Measurements from ENCODE around the gene SND1. TPM values are rescaled to one million over a fixed set of nuclear protein-coding genes. Genes with fewer than 3 reads are reported as not detected.
"Not testable (repeated sequence)": the region's sequence is repeated elsewhere in the genome, so short reads cannot be mapped to it uniquely, and the experiment has no call there.

The SND1 gene
- total RNA-seq, 1 experiment from 2014 or later = 111 TPM

GRCh38 chr7:127959770-127960169 lies 307.8 kb downstream of the SND1 start:
- no peak for DNase-seq (ENCODE audit: low spot score)

GRCh38 chr7:127961786-127962453 lies 309.9 kb downstream of the SND1 start:
- no peak for DNase-seq (ENCODE audit: low spot score)

GRCh38 chr7:127962589-127963361 lies 310.8 kb downstream of the SND1 start:
- DNase-seq (ENCODE audit: low spot score) = no peak

GRCh38 chr7:127963850-127964249 lies 311.9 kb downstream of the SND1 start:
- not testable (repeated sequence) for DNase-seq (ENCODE audit: low spot score)

- DNase-seq (ENCODE audit: low spot score) = no peak
Measured at GRCh38 chr7:127967281-127967680, 315.3 kb downstream of the SND1 start.

GRCh38 chr7:127968547-127968946 lies 316.6 kb downstream of the SND1 start:
- DNase-seq (ENCODE audit: low spot score) = no peak

GRCh38 chr7:127973832-127974231 lies 321.8 kb downstream of the SND1 start:
- DNase-seq (ENCODE audit: low spot score) = no peak

- no peak for DNase-seq (ENCODE audit: low spot score)
Measured at GRCh38 chr7:127974446-127975035, 322.5 kb downstream of the SND1 start.

- DNase-seq (ENCODE audit: low spot score) = no peak
Measured at GRCh38 chr7:127976056-127976737, 324.2 kb downstream of the SND1 start.

- DNase-seq (ENCODE audit: low spot score) = no peak
Measured at GRCh38 chr7:127976738-127977120, 324.7 kb downstream of the SND1 start.

GRCh38 chr7:127978421-127978820 lies 326.4 kb downstream of the SND1 start:
- DNase-seq (ENCODE audit: low spot score) = no peak

- no peak for DNase-seq (ENCODE audit: low spot score)
Measured at GRCh38 chr7:127979113-127979727, 327.2 kb downstream of the SND1 start.

- no peak for DNase-seq (ENCODE audit: low spot score)
Measured at GRCh38 chr7:127979728-127980126, 327.7 kb downstream of the SND1 start.

GRCh38 chr7:127980901-127981300 lies 328.9 kb downstream of the SND1 start:
- DNase-seq (ENCODE audit: low spot score) = no peak

GRCh38 chr7:127981965-127982364 lies 330.0 kb downstream of the SND1 start:
- no peak for DNase-seq (ENCODE audit: low spot score)

GRCh38 chr7:127983804-127984332 lies 331.9 kb downstream of the SND1 start:
- peak; percentile 14 for DNase-seq (ENCODE audit: low spot score)

GRCh38 chr7:127986581-127987521 lies 334.9 kb downstream of the SND1 start:
- no peak for DNase-seq (ENCODE audit: low spot score)

- no peak for DNase-seq (ENCODE audit: low spot score)
Measured at GRCh38 chr7:127988751-127989150, 336.8 kb downstream of the SND1 start.

- DNase-seq (ENCODE audit: low spot score) = no peak
Measured at GRCh38 chr7:127993317-127993716, 341.3 kb downstream of the SND1 start.

GRCh38 chr7:127993987-127994386 lies 342.0 kb downstream of the SND1 start:
- DNase-seq (ENCODE audit: low spot score) = no peak
